SK-N-SH treated with all-trans-retinoic acid at 6 μM for 48 hours (cell line): Measurements from ENCODE around the gene SLC6A7.

Experiments used
- ATAC-seq: fragments of 200-7000 bp; cut with Tn5 transposase; 3 replicates; pipeline ENCODE4 v1.9.1; 2020; ENCODE audit warnings: mild to moderate bottlenecking, moderate library complexity
- ARNTL ChIP-seq: fragments of 450-650 bp; formaldehyde crosslinking; IDR thresholded peaks from 2 replicates; pipeline ENCODE4 v1.5.0; 2020; ENCODE audit warnings: low read depth, mild to moderate bottlenecking, moderate library complexity, borderline replicate concordance
- BACH2 ChIP-seq: fragments of 250-450 bp; sonication (Bioruptor Pico); IDR thresholded peaks from 2 replicates; pipeline ENCODE4 v1.9.0; 2021; ENCODE audit warnings: mild to moderate bottlenecking, borderline replicate concordance
- CSDC2 ChIP-seq: fragments of 250-450 bp; sonication (Bioruptor Pico); IDR thresholded peaks from 2 replicates; pipeline ENCODE4 v1.5.0; 2020; ENCODE audit warnings: mild to moderate bottlenecking, moderate library complexity
- CSRNP3 ChIP-seq: fragments of 250-450 bp; sonication (Bioruptor Pico); IDR thresholded peaks from 2 replicates; pipeline ENCODE4 v1.5.1; 2021; ENCODE audit warnings: mild to moderate bottlenecking, moderate library complexity
- GLIS3 ChIP-seq: fragments of 250-450 bp; sonication (Bioruptor Pico); IDR thresholded peaks from 2 replicates; pipeline ENCODE4 v1.5.0; 2020; ENCODE audit warnings: mild to moderate bottlenecking, moderate library complexity
- ISL1 ChIP-seq: fragments of 250-450 bp; sonication (Bioruptor Pico); IDR thresholded peaks from 2 replicates; pipeline ENCODE4 v2.1.2; 2022; ENCODE audit warnings: mild to moderate bottlenecking, moderate library complexity
- OSR1 ChIP-seq: fragments of 250-450 bp; sonication (Bioruptor Pico); IDR thresholded peaks from 2 replicates; pipeline ENCODE4 v1.8.0; 2022; ENCODE audit warnings: moderate library complexity, mild to moderate bottlenecking, inconsistent platforms
- PPARA ChIP-seq: fragments of 250-450 bp; sonication (Bioruptor Pico); IDR thresholded peaks from 2 replicates; pipeline ENCODE4 v1.5.0; 2020; ENCODE audit warnings: mild to moderate bottlenecking, borderline replicate concordance
- RARB ChIP-seq: fragments of 250-450 bp; sonication (Bioruptor Pico); IDR thresholded peaks from 2 replicates; pipeline ENCODE4 v1.8.0; 2021; ENCODE audit warnings: mild to moderate bottlenecking, moderate library complexity
- SNAI2 ChIP-seq: fragments of 250-450 bp; sonication (Bioruptor Pico); IDR thresholded peaks from 2 replicates; pipeline ENCODE4 v1.5.0; 2020; ENCODE audit warnings: mild to moderate bottlenecking, moderate library complexity
- TCF4 ChIP-seq: fragments of 250-450 bp; sonication (Bioruptor Pico); IDR thresholded peaks from 2 replicates; pipeline ENCODE4 v1.8.0; 2021; ENCODE audit warnings: mild to moderate bottlenecking, moderate library complexity, borderline replicate concordance
- TOX ChIP-seq: fragments of 250-450 bp; sonication (Bioruptor Pico); IDR thresholded peaks from 2 replicates; pipeline ENCODE4 v1.8.0; 2021; ENCODE audit warnings: mild to moderate bottlenecking, moderate library complexity, borderline replicate concordance
- ZC3H10 ChIP-seq: fragments of 250-450 bp; sonication (Bioruptor Pico); IDR thresholded peaks from 2 replicates; pipeline ENCODE4 v1.5.1; 2021; ENCODE audit warnings: mild to moderate bottlenecking, moderate library complexity
- ZFP30 ChIP-seq: fragments of 450-650 bp; formaldehyde crosslinking; IDR thresholded peaks from 2 replicates; pipeline ENCODE4 v1.5.0; 2022; ENCODE audit warnings: mild to moderate bottlenecking, moderate library complexity
- ZNF565 ChIP-seq: fragments of 450-650 bp; formaldehyde crosslinking; conservative IDR thresholded peaks from 2 replicates; pipeline ENCODE4 v1.5.0; 2020; ENCODE audit warnings: low read depth, mild to moderate bottlenecking, moderate library complexity
- ZNF70 ChIP-seq: fragments of 450-650 bp; formaldehyde crosslinking; IDR thresholded peaks from 2 replicates; pipeline ENCODE4 v1.5.0; 2020; ENCODE audit warnings: mild to moderate bottlenecking, moderate library complexity
- TF ChIP-seq, protein P1 (sequence below): fragments of 250-450 bp; sonication (Bioruptor Pico); IDR thresholded peaks from 2 replicates; pipeline ENCODE4 v1.5.0; 2020; ENCODE audit warnings: mild to moderate bottlenecking, moderate library complexity
- TF ChIP-seq, protein P2 (sequence below): fragments of 250-450 bp; sonication (Bioruptor Pico); IDR thresholded peaks from 2 replicates; pipeline ENCODE4 v1.5.1; 2020; ENCODE audit warnings: low read depth, mild to moderate bottlenecking, moderate library complexity

SLC6A7 gene

GRCh38 chr5:150161242-150162141 lies 28.4 kb upstream of the SLC6A7 start:
- TF ChIP-seq, protein P1, sequence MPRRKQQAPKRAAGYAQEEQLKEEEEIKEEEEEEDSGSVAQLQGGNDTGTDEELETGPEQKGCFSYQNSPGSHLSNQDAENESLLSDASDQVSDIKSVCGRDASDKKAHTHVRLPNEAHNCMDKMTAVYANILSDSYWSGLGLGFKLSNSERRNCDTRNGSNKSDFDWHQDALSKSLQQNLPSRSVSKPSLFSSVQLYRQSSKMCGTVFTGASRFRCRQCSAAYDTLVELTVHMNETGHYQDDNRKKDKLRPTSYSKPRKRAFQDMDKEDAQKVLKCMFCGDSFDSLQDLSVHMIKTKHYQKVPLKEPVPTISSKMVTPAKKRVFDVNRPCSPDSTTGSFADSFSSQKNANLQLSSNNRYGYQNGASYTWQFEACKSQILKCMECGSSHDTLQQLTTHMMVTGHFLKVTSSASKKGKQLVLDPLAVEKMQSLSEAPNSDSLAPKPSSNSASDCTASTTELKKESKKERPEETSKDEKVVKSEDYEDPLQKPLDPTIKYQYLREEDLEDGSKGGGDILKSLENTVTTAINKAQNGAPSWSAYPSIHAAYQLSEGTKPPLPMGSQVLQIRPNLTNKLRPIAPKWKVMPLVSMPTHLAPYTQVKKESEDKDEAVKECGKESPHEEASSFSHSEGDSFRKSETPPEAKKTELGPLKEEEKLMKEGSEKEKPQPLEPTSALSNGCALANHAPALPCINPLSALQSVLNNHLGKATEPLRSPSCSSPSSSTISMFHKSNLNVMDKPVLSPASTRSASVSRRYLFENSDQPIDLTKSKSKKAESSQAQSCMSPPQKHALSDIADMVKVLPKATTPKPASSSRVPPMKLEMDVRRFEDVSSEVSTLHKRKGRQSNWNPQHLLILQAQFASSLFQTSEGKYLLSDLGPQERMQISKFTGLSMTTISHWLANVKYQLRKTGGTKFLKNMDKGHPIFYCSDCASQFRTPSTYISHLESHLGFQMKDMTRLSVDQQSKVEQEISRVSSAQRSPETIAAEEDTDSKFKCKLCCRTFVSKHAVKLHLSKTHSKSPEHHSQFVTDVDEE: no peak
- TF ChIP-seq BACH2 (no peak), PPARA (CRISPR knock-in tag) (no peak), ZC3H10 (CRISPR knock-in tag) (no peak), CSRNP3 (CRISPR knock-in tag) (no peak), ARNTL (CRISPR knock-in tag) (no peak), CSDC2 (CRISPR knock-in tag) (no peak)
- ATAC-seq: peak; percentile 87

GRCh38 chr5:150162142-150162513 lies 27.7 kb upstream of the SLC6A7 start:
- TF ChIP-seq BACH2 (no peak), ZC3H10 (CRISPR knock-in tag) (no peak), RARB (no peak), TCF4 (no peak), TOX (CRISPR knock-in tag) (no peak), ZNF70 (no peak), ISL1 (CRISPR knock-in tag) (no peak), ZNF565 (CRISPR knock-in tag) (no peak), OSR1 (no peak), CSDC2 (CRISPR knock-in tag) (no peak), ZFP30 (no peak)
- TF ChIP-seq, protein P2, sequence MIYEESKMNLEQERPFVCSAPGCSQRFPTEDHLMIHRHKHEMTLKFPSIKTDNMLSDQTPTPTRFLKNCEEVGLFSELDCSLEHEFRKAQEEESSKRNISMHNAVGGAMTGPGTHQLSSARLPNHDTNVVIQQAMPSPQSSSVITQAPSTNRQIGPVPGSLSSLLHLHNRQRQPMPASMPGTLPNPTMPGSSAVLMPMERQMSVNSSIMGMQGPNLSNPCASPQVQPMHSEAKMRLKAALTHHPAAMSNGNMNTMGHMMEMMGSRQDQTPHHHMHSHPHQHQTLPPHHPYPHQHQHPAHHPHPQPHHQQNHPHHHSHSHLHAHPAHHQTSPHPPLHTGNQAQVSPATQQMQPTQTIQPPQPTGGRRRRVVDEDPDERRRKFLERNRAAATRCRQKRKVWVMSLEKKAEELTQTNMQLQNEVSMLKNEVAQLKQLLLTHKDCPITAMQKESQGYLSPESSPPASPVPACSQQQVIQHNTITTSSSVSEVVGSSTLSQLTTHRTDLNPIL (CRISPR knock-in tag): no peak
- TF ChIP-seq, protein P1: no peak
- no peak for ATAC-seq

GRCh38 chr5:150163035-150163434 lies 26.8 kb upstream of the SLC6A7 start:
- ATAC-seq: no peak
- TF ChIP-seq, protein P2 (CRISPR knock-in tag): no peak
- TF ChIP-seq SNAI2 (CRISPR knock-in tag): no peak
- no peak for TF ChIP-seq CSRNP3 (CRISPR knock-in tag)
- TF ChIP-seq, protein P1: no peak
- no peak for TF ChIP-seq ZNF565 (CRISPR knock-in tag)
- no peak for TF ChIP-seq ZFP30
- no peak for TF ChIP-seq ARNTL (CRISPR knock-in tag)
- no peak for TF ChIP-seq TOX (CRISPR knock-in tag)
- no peak for TF ChIP-seq GLIS3
- no peak for TF ChIP-seq ZC3H10 (CRISPR knock-in tag)
